ENCODE measurements around the gene LPCAT1.
"Not testable (repeated sequence)": the region's sequence is repeated elsewhere in the genome, so short reads cannot be mapped to it uniquely, and the experiment has no call there.

Gene LPCAT1

GRCh38 chr5:1522601-1523479 is 920 bp downstream of the LPCAT1 start:
- no peak for DNase-seq (ENCODE audit: low spot score)

- no peak for DNase-seq (ENCODE audit: low spot score)
Measured at GRCh38 chr5:1521671-1522600, 1.8 kb downstream of the LPCAT1 start.

- no peak for DNase-seq (ENCODE audit: low spot score)
Measured at GRCh38 chr5:1520791-1521453, 2.8 kb downstream of the LPCAT1 start.

DNA sequence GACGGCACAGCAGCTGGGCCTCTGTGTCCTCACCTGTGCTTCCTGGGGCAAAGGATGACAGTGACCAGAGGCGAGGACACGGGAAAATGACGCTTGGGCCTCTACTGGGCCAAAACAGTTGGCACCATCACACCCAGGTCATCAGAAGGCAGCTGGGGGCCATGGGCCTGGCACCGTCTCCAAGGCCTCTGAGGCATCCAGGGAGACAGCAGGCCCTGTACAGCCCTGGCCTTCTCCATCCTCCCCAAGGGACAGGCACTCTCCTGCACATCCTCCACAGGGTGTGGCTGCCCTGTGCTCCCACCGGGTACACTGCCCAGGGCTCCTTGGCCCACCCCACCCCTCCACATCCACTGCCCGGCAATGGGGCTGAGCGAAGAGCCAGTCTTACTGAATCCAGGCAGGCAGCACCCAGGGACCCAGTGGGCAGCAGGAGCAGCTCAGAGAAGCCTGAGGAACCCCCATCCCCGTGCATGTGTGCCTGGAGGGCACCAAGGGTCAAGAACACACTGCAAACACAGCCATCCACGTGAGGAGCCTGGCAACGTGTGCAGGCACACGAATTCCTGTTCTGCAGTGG is 4.0 kb downstream of the LPCAT1 start:
- DNase-seq (ENCODE audit: low spot score): no peak

DNA sequence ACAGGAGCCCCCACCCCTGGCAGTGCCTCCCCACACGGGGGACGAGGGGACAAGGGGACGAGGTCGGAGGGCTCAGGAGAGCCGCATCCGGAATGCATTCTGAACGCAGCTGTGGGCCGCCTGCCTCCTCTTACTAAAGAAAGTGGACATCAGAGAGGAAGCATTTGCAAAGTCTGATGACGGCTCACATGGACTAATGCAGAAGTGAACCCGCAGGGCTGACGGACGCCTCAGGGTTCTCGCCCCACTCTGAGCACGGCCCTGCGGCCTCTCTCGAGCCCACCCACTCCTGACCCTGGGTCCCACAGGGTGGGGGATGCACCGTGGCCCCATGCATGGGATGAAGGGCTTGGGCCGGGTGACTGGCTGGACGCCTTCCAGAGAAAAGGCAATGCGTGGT is 5.9 kb downstream of the LPCAT1 start:
- no peak for DNase-seq (ENCODE audit: low spot score)

GRCh38 chr5:1516615-1517601 is 6.9 kb downstream of the LPCAT1 start:
- DNase-seq (ENCODE audit: low spot score): no peak

- no peak for DNase-seq (ENCODE audit: low spot score)
Measured at GRCh38 chr5:1515921-1516571, 7.7 kb downstream of the LPCAT1 start.

DNA sequence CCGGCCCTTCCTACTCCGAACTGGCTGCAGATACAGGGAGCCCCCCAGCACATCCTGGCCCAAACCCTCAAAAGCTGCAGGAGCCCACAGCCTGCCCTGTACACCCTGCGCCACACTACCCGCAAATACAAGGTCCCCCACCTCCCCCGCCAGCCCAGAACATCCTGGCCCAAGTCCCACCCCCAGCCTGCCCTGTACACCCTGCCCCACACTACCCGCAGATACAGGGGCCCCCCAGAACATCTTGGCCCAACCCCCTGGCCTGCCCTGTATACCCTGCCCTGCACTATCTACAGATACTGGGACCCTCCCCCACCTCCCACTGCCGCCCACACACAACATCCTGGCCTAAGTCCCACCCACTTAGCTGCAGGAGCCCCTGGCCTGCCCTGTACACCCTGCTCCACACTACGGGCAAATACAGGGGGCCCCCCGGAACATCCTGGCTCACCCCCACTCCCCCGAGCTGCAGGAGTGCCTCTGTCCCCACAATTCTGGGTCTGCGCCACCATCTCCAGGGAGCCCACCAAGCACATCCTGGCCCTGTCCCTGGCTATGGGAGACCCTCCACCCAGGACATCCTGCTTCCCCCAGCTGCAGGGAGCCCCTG is 8.3 kb downstream of the LPCAT1 start:
- no peak for DNase-seq (ENCODE audit: low spot score)

GRCh38 chr5:1514819-1515310 is 8.9 kb downstream of the LPCAT1 start:
- not testable (repeated sequence) for DNase-seq (ENCODE audit: low spot score)

GRCh38 chr5:1514027-1514818 is 9.5 kb downstream of the LPCAT1 start:
- DNase-seq (ENCODE audit: low spot score): no peak

DNA sequence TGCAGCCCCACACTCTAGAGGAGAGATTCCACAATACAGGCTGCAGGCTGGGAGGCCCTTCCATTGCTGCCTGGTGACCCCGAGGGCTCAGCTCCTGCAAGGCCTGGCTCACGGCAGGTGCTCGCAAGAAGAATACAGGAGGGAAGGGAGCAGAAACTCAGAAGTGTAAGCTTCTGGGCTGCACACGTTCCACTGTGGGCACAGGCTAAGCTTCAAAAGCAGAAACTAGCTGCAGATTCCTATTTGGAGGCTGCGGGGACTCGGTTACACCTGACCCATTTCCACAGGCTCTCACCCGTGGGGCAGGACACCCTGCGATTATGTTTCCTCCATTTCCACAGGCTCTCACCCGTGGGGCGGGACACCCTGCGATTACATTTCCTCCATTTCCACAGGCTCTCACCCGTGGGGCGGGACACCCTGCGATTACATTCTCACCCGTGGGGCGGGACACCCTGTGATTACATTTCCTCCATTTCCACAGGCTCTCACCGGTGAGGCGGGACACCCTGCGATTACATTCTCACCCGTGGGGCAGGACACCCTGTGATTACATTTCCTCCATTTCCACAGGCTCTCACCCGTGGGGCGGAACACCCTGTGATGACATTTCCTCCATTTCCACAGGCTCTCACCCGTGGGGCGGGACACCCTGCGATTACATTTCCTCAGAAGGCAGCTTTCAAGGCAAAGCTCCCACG is 10.3 kb downstream of the LPCAT1 start:
- DNase-seq (ENCODE audit: low spot score): no peak

GRCh38 chr5:1512541-1513291 is 11.0 kb downstream of the LPCAT1 start:
- DNase-seq (ENCODE audit: low spot score): no peak

GRCh38 chr5:1511651-1512540 is 11.9 kb downstream of the LPCAT1 start:
- DNase-seq (ENCODE audit: low spot score): no peak

DNA sequence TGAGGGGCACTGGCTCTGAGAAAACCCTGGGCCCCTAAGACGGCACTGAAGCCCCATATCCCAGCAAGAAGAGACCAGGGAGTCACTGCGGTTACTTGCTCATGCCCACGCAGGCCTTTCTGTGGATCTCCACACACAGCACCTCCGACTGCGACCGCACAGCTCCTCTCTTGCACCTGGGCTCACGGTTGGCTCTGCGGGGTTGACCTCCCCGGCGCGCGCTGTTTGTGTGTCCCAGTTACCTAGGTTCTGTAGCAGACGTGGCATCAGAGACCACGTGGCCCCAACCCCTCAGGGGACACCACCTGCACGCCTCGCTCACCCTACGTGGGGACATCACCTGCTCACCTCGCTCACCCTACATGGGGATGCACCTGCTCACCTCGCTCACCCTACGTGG is 12.7 kb downstream of the LPCAT1 start:
- DNase-seq (ENCODE audit: low spot score): no peak

GRCh38 chr5:1510631-1511030 is 13.1 kb downstream of the LPCAT1 start:
- DNase-seq (ENCODE audit: low spot score): no peak

DNA sequence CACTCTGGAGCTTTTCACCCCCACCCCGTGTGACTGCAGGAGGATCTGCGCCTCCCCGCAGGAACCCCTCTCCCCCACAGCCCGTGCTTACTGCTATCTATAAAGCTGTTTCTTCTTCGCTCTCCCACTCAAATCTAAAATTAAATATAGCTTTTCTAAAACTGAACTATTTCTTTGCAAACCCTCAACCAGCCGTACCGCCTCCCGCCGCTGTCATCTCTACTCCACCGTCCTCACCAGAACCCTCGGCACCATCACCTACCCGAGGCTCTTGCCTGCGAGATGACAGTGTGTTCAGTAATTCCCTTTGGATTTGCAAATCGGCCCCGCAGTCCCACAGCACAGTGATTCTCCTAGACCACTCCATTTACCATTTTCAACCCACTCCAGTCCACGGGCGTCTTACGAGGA is 13.6 kb downstream of the LPCAT1 start:
- no peak for DNase-seq (ENCODE audit: low spot score)
